ENCODE measurements around the gene ARHGAP26.

ARHGAP26 gene

GRCh38 chr5:143218517-143219170 lies 448.5 kb downstream of the ARHGAP26 start:
- DNase-seq (ENCODE audit: low read depth in 2 of 2) = no peak

GRCh38 chr5:143219696-143220095 lies 449.5 kb downstream of the ARHGAP26 start:
- no peak for DNase-seq (ENCODE audit: low read depth in 2 of 2)

DNA sequence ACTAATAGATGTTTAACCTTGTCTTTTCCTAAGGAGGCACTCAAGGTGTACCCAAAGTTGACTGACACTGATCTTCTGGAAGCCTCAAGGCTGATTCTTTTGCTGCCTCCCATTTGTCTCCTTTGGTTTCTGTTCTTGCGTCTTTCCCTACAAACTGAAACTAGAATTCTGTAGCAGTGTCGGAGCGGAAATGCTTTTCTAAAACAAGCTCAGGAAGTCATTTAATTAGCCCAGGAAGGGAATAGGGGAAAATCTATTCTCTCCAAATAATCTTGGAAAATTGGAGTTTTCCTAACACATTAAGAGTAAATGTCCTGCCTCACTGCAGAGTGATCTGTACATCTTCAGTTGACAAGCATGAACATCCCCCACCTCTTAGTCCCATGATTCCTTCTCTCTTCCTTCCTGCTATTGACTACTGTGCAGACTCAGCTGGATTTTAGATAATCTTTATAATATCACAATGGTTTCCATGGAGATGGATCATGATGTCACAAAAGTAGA lies 450.6 kb downstream of the ARHGAP26 start:
- DNase-seq (ENCODE audit: low read depth in 2 of 2) = no peak

- peak in 1 of 2 donors; percentile 19 for DNase-seq (ENCODE audit: low read depth in 2 of 2)
These were observed 452.4 kb downstream of the ARHGAP26 start for GRCh38 chr5:143222287-143223231.

GRCh38 chr5:143224672-143225071 lies 454.5 kb downstream of the ARHGAP26 start:
- no peak for DNase-seq (ENCODE audit: low read depth in 2 of 2)

- no peak for DNase-seq (ENCODE audit: low read depth in 2 of 2)
These were observed 455.3 kb downstream of the ARHGAP26 start for GRCh38 chr5:143225511-143225910.

DNA sequence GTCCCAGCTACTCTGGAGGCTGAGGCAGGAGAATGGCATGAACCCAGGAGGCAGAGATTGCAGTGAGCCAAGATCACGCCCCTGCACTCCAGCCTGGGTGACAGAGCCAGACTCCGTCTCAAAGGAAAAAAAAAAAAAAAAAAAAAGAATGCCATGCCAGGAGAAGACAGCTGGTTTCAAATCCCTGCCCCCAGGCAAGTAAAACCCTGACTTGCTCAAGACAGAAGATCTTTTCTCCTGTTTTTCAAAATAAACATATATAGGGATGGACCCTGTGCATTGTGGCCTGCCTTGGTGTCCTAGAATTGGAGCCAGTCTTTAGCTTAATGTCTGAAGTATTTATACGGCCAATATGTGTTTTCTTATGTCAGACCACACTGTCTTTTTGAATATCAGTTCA lies 456.2 kb downstream of the ARHGAP26 start:
- no peak for DNase-seq (ENCODE audit: low read depth in 2 of 2)

- DNase-seq (ENCODE audit: low read depth in 2 of 2) = no peak
These were observed 456.7 kb downstream of the ARHGAP26 start for GRCh38 chr5:143226872-143227271.

DNA sequence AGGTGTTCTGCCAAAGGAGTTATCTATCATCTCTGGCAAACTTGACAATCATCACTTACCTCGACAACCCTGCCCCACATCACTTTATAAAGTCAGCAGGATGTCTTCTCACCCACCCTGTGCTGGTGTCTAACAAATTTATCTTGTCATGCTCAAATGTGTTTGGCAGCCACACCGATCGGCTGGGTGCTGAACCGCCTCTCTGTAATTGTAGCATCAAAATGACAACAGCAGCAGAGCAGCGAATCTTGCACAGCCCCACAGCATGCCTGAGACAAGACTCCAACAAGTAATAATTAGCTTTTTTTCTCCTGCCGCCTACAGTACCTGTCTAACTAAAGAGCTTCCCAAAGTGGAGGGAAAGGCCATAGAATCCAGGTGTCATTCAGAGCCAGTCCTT lies 457.1 kb downstream of the ARHGAP26 start:
- no peak for DNase-seq (ENCODE audit: low read depth in 2 of 2)

DNA sequence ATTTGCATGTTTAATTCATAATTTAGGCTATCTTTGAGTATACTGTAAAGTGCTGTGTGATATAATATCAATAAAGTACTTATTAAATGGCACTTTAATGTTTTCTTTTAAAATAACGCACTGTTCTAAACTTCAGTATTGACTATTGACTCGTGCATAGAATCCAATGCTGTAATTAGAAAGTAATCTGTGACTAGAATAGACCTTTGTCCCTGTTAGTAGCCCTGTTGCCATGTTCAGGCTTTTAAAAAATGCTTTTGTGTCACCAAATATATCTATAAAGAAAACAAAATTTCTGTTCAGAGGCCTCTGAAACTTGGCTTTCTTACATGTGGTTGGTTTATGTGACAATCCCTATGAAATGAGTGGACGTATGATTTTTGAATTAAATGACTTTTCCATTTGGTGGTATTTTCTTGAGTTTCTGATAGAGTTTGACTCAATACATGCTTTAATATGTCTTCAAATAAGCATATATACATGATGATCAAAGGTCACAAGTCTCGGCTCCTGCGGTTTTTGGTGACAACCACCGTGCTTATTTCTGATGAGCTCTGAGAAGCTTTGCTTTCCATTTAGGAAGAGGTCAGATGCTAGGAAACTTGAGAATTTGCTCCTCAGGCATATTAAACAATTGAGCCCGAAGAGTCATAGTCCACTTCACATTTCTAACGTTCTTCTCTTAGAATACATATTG lies 458.6 kb downstream of the ARHGAP26 start:
- DNase-seq (ENCODE audit: low read depth in 2 of 2) = no peak

DNA sequence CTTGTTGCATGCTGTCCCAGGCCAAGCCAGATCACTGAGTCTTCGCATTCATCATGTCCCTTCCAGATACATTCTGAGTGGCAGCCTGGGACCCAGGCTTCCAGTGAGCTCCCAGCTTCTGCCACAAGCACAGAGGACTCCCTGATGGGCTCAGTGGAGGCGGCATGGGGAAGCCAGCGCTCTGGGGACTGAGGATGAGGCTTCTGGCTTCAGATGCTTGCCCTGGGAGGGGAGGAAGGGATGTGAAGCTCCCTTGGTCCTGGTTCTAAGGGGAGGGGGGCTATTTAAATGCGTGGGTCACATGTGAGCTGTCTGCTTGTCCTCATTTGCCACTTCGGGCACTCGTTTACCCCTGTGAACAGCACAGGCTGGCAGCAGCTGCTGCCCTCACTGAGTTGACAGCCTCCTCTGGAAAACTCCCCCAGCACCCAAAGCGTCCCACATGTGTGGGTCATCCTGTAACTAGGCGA lies 459.3 kb downstream of the ARHGAP26 start:
- DNase-seq (ENCODE audit: low read depth in 2 of 2) = no peak

GRCh38 chr5:143229896-143230675 lies 459.9 kb downstream of the ARHGAP26 start:
- DNase-seq (ENCODE audit: low read depth in 2 of 2) = no peak

DNA sequence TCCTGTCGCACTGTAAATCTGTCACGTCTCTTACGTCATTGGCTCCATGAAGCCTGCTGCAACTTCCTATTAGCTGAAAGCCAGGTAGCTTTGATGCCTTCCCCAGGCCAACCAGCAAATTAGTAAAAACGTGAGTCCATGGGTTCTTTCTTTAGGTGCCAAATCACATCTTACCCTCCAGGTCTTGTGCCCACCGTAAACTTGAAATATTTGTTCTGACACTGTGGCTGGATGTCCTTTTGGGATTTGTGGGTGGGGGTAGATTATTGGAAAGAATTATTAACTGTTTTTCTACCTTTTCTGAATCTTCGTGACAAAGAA lies 460.5 kb downstream of the ARHGAP26 start:
- DNase-seq (ENCODE audit: low read depth in 2 of 2) = no peak

- no peak for DNase-seq (ENCODE audit: low read depth in 2 of 2)
These were observed 461.2 kb downstream of the ARHGAP26 start for GRCh38 chr5:143231416-143231815.

GRCh38 chr5:143231973-143232812 lies 462.0 kb downstream of the ARHGAP26 start:
- DNase-seq (ENCODE audit: low read depth in 2 of 2) = no peak

- DNase-seq (ENCODE audit: low read depth in 2 of 2) = no peak
These were observed 462.9 kb downstream of the ARHGAP26 start for GRCh38 chr5:143233031-143233430.

DNA sequence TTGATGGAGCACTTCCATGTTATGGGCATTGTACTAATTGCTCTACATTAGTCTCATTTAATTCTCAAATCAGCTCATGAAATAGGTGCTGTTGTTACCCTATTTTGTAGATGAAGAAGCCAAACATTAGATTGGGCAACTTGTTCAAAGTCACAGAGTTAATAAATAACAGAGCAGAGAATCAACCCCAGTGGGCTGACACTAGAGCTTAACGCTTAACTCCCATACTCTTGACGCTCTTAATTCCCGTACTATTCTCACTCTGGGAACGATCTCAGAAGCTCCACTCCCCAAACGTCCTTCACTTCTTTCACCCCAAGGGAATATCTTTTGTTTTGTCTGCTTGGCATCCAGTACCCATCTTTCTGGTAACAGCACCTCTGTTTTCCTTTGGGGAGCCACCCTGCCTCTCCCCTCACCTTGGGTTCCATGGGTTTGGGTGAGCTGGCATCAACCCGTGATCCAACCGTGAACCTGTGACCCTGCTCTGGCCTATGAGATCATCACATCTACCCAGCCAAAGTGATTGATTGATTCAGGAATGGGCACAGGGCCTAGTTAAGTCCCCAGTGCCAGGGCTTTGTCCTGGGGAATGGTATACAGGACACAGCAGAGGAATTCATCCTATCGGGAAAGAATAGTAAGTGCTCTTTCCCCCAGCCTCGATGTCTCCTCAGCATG lies 464.1 kb downstream of the ARHGAP26 start:
- DNase-seq (ENCODE audit: low read depth in 2 of 2) = no peak

DNA sequence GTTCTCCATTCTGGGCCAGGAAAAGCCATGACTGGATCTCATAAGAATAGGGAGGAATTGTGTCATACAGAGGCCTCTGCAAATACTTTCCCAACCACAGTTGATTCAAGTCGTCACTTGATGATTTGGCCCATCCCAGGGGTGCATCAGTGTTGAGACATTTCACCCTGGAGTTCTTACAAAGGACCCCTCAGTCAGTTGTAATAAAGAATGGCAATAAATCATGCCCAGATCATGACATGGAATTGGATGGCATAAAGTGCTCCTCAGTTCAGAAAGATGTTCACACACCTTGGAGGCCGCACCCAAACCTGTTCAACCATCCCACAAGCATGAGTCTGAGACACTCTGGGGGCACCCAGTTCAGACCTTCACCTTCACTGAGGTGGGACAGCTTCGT lies 465.2 kb downstream of the ARHGAP26 start:
- DNase-seq (ENCODE audit: low read depth in 2 of 2) = no peak

DNA sequence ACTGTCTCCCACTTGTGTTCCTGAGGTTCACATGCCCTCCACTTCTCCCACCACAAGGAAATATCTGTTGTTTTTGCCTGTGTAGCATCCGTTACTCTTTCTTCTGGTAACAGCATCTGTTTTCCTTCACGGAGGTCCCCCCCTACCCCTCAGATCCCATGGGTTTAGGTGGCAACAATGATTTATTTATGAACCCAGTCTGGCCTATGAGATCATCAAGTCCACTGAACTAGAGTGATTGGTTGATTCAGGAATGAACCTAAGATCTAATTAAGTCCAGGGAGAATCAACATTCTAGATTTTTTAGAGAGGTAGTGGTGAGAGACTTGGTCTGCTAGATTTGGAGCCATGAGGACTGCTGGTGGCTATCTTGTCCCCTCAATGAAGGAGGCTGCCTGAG lies 466.5 kb downstream of the ARHGAP26 start:
- no peak for DNase-seq (ENCODE audit: low read depth in 2 of 2)

DNA sequence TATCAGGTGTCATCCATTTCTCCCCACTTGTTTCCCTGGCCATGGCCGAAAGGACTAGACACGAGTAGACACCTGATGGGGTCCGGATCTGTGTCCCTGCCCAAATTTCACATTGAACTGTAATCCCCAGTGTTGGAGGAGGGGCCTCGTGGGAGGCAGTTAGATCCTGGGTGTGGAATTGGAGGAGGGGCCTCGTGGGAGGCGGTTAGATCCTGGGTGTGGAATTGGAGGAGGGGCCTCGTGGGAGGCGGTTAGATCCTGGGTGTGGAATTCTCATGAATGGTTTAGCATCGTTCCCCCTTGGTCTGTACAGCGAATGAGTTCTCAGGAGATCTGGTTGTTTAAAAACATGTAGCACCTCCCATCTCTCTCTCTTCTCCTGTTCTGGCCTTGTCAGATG lies 467.5 kb downstream of the ARHGAP26 start:
- no peak for DNase-seq (ENCODE audit: low read depth in 2 of 2)
